ENCODE data around the gene PEX5L. TPM values are rescaled to one million over a fixed set of nuclear protein-coding genes. Genes with fewer than 3 reads are reported as not detected.

PEX5L gene
- total RNA-seq, 2 experiments from 2014 or later = not detected

GRCh38 chr3:179991104-179991503 is 45.6 kb downstream of the PEX5L start:
- CTCF ChIA-PET = no interaction called here
- H3K4me3 Mint-ChIP-seq = no peak overlapping the region
- no peak for DNase-seq
- Histone ChIP-seq H3K4me1 (ENCODE audit: insufficient read depth, low read length) (no peaks in the 10 kb centered on the region), H3K27me3 (ENCODE audit: control insufficient read depth in 1 of 2, insufficient read depth in 2 of 2, low read length in 2 of 2) (no peaks in the 10 kb centered on the region), H3K36me3 (ENCODE audit: insufficient read depth, low read length) (no peaks in the 10 kb centered on the region), H3K27ac (ENCODE audit: low read depth in 1 of 2, low read length in 2 of 2) (no peak overlapping the region), H3K9me3 (ENCODE audit: control insufficient read depth in 1 of 2, insufficient read depth in 1 of 2, low read length in 2 of 2) (no peaks in the 10 kb centered on the region), H3K4me3 (ENCODE audit: low read length) (no peak overlapping the region)
- H3K27ac Mint-ChIP-seq = no peak overlapping the region
- H3K9me3 Mint-ChIP-seq = peaks cover 2% of the 10 kb centered on the region
- POLR2A ChIA-PET = no interaction called here
- TF ChIP-seq CTCF (IDR thresholded peaks at IDR 0.05) = no peak
- H3K36me3 Mint-ChIP-seq (ENCODE audit: low read depth) = no peaks in the 10 kb centered on the region
- no peaks in the 10 kb centered on the region for H3K4me1 Mint-ChIP-seq (ENCODE audit: low read depth)
- intact Hi-C loops (cut with DNase I, micrococcal nuclease) = no loop called here
- no peaks in the 10 kb centered on the region for H3K27me3 Mint-ChIP-seq
- ATAC-seq (ENCODE audit: poor library complexity) = no peak

GRCh38 chr3:179981646-179982045 is 55.1 kb downstream of the PEX5L start:
- no peaks in the 10 kb centered on the region for H3K36me3 ChIP-seq (ENCODE audit: insufficient read depth, low read length)
- TF ChIP-seq CTCF (IDR thresholded peaks at IDR 0.05) = no peak
- no peak overlapping the region for H3K4me3 ChIP-seq (ENCODE audit: low read length)
- no peaks in the 10 kb centered on the region for H3K9me3 Mint-ChIP-seq
- H3K27ac Mint-ChIP-seq = no peak overlapping the region
- H3K27me3 Mint-ChIP-seq = peaks cover 4% of the 10 kb centered on the region
- CTCF ChIA-PET = no interaction called here
- no peaks in the 10 kb centered on the region for H3K27me3 ChIP-seq (ENCODE audit: control insufficient read depth in 1 of 2, insufficient read depth in 2 of 2, low read length in 2 of 2)
- ATAC-seq (ENCODE audit: poor library complexity) (no peak), DNase-seq (no peak)
- H3K9me3 ChIP-seq (ENCODE audit: control insufficient read depth in 1 of 2, insufficient read depth in 1 of 2, low read length in 2 of 2) = no peaks in the 10 kb centered on the region
- no peaks in the 10 kb centered on the region for H3K4me1 ChIP-seq (ENCODE audit: insufficient read depth, low read length)
- no peak overlapping the region for H3K4me3 Mint-ChIP-seq
- H3K4me1 Mint-ChIP-seq (ENCODE audit: low read depth) = no peaks in the 10 kb centered on the region
- intact Hi-C loops (cut with DNase I, micrococcal nuclease) = no loop called here
- no peaks in the 10 kb centered on the region for H3K36me3 Mint-ChIP-seq (ENCODE audit: low read depth)
- H3K27ac ChIP-seq (ENCODE audit: low read depth in 1 of 2, low read length in 2 of 2) = no peak overlapping the region
- POLR2A ChIA-PET = no interaction called here

GRCh38 chr3:179977356-179977755 is 59.4 kb downstream of the PEX5L start:
- no peak for TF ChIP-seq CTCF (IDR thresholded peaks at IDR 0.05)
- CTCF ChIA-PET = no interaction called here
- H3K27me3 Mint-ChIP-seq = peaks cover 9% of the 10 kb centered on the region
- Histone ChIP-seq H3K27ac (ENCODE audit: low read depth in 1 of 2, low read length in 2 of 2) (no peak overlapping the region), H3K36me3 (ENCODE audit: insufficient read depth, low read length) (no peaks in the 10 kb centered on the region), H3K4me1 (ENCODE audit: insufficient read depth, low read length) (no peaks in the 10 kb centered on the region), H3K27me3 (ENCODE audit: control insufficient read depth in 1 of 2, insufficient read depth in 2 of 2, low read length in 2 of 2) (peaks cover 0 to 4% of the 10 kb centered on the region in 2 experiments), H3K9me3 (ENCODE audit: control insufficient read depth in 1 of 2, insufficient read depth in 1 of 2, low read length in 2 of 2) (no peaks in the 10 kb centered on the region), H3K4me3 (ENCODE audit: low read length) (no peak overlapping the region)
- no peaks in the 10 kb centered on the region for H3K36me3 Mint-ChIP-seq (ENCODE audit: low read depth)
- POLR2A ChIA-PET = no interaction called here
- no peak for ATAC-seq (ENCODE audit: poor library complexity)
- no peak for DNase-seq
- H3K4me3 Mint-ChIP-seq = no peak overlapping the region
- H3K4me1 Mint-ChIP-seq (ENCODE audit: low read depth) = no peaks in the 10 kb centered on the region
- intact Hi-C loops (cut with DNase I, micrococcal nuclease) = no loop called here
- no peak overlapping the region for H3K27ac Mint-ChIP-seq
- H3K9me3 Mint-ChIP-seq = no peaks in the 10 kb centered on the region

All from CD4-positive, alpha-beta T cell (primary cell).